ENCODE measurements around the gene ACY1.

ACY1 gene

DNA sequence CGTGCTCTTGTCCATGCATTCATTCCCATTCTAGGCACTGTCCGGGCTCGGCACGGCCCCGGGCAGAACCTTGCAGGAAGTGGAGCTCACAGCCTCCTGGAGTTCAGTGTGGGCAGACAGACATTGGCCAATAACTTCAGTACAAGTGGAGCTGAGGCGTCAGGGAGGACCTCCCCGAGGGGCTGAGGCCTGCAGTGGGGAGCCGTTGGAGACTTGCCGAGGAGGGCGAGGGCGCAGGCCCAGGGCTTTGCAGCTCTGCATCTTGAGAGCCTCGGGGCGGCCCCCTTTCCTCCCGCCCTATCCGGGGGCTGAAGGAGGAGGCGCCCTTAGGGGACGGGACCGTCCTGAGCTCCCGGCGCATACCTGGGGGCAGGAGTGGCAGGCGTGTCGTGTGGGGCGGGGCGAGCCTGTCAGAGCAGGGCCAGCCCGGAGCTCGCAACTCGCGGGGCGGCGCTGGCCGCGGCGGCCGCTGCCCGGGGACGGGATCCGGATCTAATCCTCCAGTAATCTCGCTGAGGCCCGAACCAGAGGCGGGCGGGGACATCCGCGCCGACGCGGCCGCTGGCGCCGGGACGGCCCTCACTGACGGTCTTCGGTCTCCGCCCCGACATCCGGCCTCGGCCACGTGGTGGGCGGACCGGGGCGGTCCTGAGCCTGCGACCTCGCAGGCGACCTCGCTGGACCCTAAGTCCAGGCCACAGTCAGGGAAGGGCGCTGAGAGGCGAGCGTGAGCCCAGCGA lies at the start of gene ACY1:
ACY1 (plus strand) TSS at position 698 of the 740 bp plus-strand sequence. CDS start 530 bp downstream, outside the sequence.
- no peaks in the 10 kb centered on the region for H3K4me1 ChIP-seq (ENCODE audit: control insufficient read depth, insufficient read depth, low read length)
- peak within 1 kb of the TSS; percentile 60; the same call in 1 of the 2 replicates for H3K27ac ChIP-seq (ENCODE audit: extremely low read depth, low read depth, low read length)
- H3K36me3 ChIP-seq (ENCODE audit: control insufficient read depth in 2 of 2, insufficient read depth in 1 of 2, low read length in 2 of 2), result peaks cover 0 to 8% of the 10 kb centered on the region in 2 experiments; a peak in 1 of 3 replicates
- CTCF ChIA-PET, result interaction anchor here (0.6 to 3.0 kb wide), 7 partner anchors 9 to 430 kb away, joined by 3 to 38 read pairs (median 5); partner anchors contain the start of genes ABHD14A, ABHD14B and RRP9
- H3K9me3 ChIP-seq (ENCODE audit: control insufficient read depth, insufficient read depth, low read depth, low read length), result no peaks in the 10 kb centered on the region
- POLR2A ChIA-PET, result interaction anchor here (0.5 to 3.6 kb wide), 12 partner anchors 9 to 296 kb away, joined by 3 to 47 read pairs (median 6); partner anchors contain the start of genes ABHD14A, ABHD14B, PARP3 and PCBP4
- peak within 1 kb of the TSS; percentile 41 for H3K4me3 ChIP-seq (ENCODE audit: low read depth, low read length)
- TF ChIP-seq KLF1 (tag by site-specific recombination; IDR thresholded peaks at IDR 0.05) (peak; percentile 60), MEIS1 (CRISPR knock-in tag; IDR thresholded peaks at IDR 0.05; ENCODE audit: borderline replicate concordance) (no peak), ZSCAN30 (tag by site-specific recombination; IDR thresholded peaks at IDR 0.05) (peak; percentile 74), ZNF155 (tag by site-specific recombination; IDR thresholded peaks at IDR 0.05) (no peak), ZSCAN16 (tag by site-specific recombination; IDR thresholded peaks at IDR 0.05) (no peak), ZNF16 (tag by site-specific recombination; IDR thresholded peaks at IDR 0.05; ENCODE audit: low read depth) (no peak), ZNF777 (tag by site-specific recombination; IDR thresholded peaks at IDR 0.05; ENCODE audit: borderline replicate concordance) (peak; percentile 82), ZNF223 (tag by site-specific recombination; IDR thresholded peaks at IDR 0.05) (no peak), GLIS2 (tag by site-specific recombination; IDR thresholded peaks at IDR 0.05) (peak; percentile 84), KLF10 (tag by site-specific recombination; IDR thresholded peaks at IDR 0.05) (0 out of 2 replicates have a peak, but pooled peaks have one; percentile 23), ZNF600 (tag by site-specific recombination; IDR thresholded peaks at IDR 0.05) (no peak), SCRT1 (tag by site-specific recombination; IDR thresholded peaks at IDR 0.05; ENCODE audit: borderline replicate concordance) (no peak), MZF1 (tag by site-specific recombination; IDR thresholded peaks at IDR 0.05; ENCODE audit: borderline replicate concordance) (no peak), ZFHX2 (tag by site-specific recombination; conservative IDR thresholded peaks at IDR 0.05) (peak; percentile 36), ZNF76 (tag by site-specific recombination; IDR thresholded peaks at IDR 0.05; ENCODE audit: borderline replicate concordance, low read depth) (0 out of 2 replicates have a peak, but pooled peaks have one; percentile 8), TRIM28 (IDR thresholded peaks at IDR 0.05; ENCODE audit: borderline replicate concordance, low read length) (no peak), BCL11A (tag by site-specific recombination; IDR thresholded peaks at IDR 0.05; ENCODE audit: low read depth) (0 out of 2 replicates have a peak, but pooled peaks have one; percentile 31), ZNF660 (tag by site-specific recombination; IDR thresholded peaks at IDR 0.05) (peak; percentile 82), ZIC2 (tag by site-specific recombination; IDR thresholded peaks at IDR 0.05) (peak; percentile 40; the same call in 1 of the 2 replicates), ZNF292 (tag by site-specific recombination; IDR thresholded peaks at IDR 0.05; ENCODE audit: borderline replicate concordance, low read depth) (no peak), RBAK (tag by site-specific recombination; IDR thresholded peaks at IDR 0.05) (no peak), ZNF776 (tag by site-specific recombination; IDR thresholded peaks at IDR 0.05; ENCODE audit: borderline replicate concordance) (no peak), ZNF133 (tag by site-specific recombination; IDR thresholded peaks at IDR 0.05) (peak; percentile 80), ZNF433 (tag by site-specific recombination; IDR thresholded peaks at IDR 0.05; ENCODE audit: low read depth) (no peak), ZNF366 (tag by site-specific recombination; conservative IDR thresholded peaks at IDR 0.05) (0 out of 2 replicates have a peak, but pooled peaks have one; percentile 11), ZNF311 (tag by site-specific recombination; IDR thresholded peaks at IDR 0.05; ENCODE audit: borderline replicate concordance) (no peak), ZNF146 (tag by site-specific recombination; IDR thresholded peaks at IDR 0.05) (no peak)
- TF ChIP-seq, protein P1, sequence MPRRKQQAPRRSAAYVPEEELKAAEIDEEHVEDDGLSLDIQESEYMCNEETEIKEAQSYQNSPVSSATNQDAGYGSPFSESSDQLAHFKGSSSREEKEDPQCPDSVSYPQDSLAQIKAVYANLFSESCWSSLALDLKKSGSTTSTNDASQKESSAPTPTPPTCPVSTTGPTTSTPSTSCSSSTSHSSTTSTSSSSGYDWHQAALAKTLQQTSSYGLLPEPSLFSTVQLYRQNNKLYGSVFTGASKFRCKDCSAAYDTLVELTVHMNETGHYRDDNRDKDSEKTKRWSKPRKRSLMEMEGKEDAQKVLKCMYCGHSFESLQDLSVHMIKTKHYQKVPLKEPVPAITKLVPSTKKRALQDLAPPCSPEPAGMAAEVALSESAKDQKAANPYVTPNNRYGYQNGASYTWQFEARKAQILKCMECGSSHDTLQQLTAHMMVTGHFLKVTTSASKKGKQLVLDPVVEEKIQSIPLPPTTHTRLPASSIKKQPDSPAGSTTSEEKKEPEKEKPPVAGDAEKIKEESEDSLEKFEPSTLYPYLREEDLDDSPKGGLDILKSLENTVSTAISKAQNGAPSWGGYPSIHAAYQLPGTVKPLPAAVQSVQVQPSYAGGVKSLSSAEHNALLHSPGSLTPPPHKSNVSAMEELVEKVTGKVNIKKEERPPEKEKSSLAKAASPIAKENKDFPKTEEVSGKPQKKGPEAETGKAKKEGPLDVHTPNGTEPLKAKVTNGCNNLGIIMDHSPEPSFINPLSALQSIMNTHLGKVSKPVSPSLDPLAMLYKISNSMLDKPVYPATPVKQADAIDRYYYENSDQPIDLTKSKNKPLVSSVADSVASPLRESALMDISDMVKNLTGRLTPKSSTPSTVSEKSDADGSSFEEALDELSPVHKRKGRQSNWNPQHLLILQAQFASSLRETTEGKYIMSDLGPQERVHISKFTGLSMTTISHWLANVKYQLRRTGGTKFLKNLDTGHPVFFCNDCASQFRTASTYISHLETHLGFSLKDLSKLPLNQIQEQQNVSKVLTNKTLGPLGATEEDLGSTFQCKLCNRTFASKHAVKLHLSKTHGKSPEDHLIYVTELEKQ (tag by site-specific recombination; IDR thresholded peaks at IDR 0.05; ENCODE audit: borderline replicate concordance), result no peak
- TF ChIP-seq, protein P2, sequence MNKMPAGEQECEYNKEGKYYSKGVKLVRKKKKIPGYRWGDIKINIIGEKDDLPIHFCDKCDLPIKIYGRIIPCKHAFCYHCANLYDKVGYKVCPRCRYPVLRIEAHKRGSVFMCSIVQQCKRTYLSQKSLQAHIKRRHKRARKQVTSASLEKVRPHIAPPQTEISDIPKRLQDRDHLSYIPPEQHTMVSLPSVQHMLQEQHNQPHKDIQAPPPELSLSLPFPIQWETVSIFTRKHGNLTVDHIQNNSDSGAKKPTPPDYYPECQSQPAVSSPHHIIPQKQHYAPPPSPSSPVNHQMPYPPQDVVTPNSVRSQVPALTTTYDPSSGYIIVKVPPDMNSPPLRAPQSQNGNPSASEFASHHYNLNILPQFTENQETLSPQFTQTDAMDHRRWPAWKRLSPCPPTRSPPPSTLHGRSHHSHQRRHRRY (tag by site-specific recombination; IDR thresholded peaks at IDR 0.05), result no peak
- TF ChIP-seq, protein P3, sequence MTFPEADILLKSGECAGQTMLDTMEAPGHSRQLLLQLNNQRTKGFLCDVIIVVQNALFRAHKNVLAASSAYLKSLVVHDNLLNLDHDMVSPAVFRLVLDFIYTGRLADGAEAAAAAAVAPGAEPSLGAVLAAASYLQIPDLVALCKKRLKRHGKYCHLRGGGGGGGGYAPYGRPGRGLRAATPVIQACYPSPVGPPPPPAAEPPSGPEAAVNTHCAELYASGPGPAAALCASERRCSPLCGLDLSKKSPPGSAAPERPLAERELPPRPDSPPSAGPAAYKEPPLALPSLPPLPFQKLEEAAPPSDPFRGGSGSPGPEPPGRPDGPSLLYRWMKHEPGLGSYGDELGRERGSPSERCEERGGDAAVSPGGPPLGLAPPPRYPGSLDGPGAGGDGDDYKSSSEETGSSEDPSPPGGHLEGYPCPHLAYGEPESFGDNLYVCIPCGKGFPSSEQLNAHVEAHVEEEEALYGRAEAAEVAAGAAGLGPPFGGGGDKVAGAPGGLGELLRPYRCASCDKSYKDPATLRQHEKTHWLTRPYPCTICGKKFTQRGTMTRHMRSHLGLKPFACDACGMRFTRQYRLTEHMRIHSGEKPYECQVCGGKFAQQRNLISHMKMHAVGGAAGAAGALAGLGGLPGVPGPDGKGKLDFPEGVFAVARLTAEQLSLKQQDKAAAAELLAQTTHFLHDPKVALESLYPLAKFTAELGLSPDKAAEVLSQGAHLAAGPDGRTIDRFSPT (tag by site-specific recombination; IDR thresholded peaks at IDR 0.05), result no peak
- TF ChIP-seq, protein P4, sequence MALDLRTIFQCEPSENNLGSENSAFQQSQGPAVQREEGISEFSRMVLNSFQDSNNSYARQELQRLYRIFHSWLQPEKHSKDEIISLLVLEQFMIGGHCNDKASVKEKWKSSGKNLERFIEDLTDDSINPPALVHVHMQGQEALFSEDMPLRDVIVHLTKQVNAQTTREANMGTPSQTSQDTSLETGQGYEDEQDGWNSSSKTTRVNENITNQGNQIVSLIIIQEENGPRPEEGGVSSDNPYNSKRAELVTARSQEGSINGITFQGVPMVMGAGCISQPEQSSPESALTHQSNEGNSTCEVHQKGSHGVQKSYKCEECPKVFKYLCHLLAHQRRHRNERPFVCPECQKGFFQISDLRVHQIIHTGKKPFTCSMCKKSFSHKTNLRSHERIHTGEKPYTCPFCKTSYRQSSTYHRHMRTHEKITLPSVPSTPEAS (tag by site-specific recombination; IDR thresholded peaks at IDR 0.05), result no peak

Measured in HEK293 (cell line).